ENCODE measurements around the gene CCDC69.
"Not testable (repeated sequence)": the region's sequence is repeated elsewhere in the genome, so short reads cannot be mapped to it uniquely, and the experiment has no call there.

Gene CCDC69

DNA sequence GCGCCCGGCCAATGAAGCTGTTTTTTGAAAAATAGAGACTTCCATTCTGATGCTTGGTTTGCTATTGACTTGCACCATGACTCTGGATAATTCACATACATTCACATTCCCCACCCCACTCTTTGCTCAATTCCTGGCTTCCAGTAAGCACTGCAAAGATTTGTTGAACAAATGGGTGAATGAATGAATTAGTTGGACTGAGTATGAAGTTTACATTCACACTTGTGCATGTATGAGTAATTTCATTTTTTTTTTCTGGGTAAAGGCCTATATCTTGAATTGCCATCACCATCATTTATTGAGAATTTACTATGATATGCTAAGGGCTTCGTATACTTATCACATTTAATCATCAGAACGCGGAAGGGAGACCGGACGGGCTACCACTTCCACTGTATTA is 13.8 kb upstream of the CCDC69 start:
- Histone ChIP-seq H2AFZ (ENCODE audit: low read depth, low read length) (no peak overlapping the region), H3K4me3 (ENCODE audit: insufficient read depth in 1 of 2, low read depth in 1 of 2, low read length in 2 of 2) (no peak overlapping the region), H4K8ac (ENCODE audit: low read length) (no peak overlapping the region), H3K18ac (ENCODE audit: low read depth in 1 of 2, low read length in 2 of 2) (no peak overlapping the region), H2AK5ac (ENCODE audit: low read length, severe bottlenecking) (no peak overlapping the region), H2BK5ac (ENCODE audit: low read depth, low read length, poor library complexity, severe bottlenecking) (no peak overlapping the region), H2BK120ac (ENCODE audit: low read depth, low read length) (no peak overlapping the region), H2BK12ac (ENCODE audit: low read length in 2 of 2) (no peak overlapping the region), H3K14ac (ENCODE audit: low read length in 2 of 2) (no peak overlapping the region), H4K91ac (ENCODE audit: low read length) (no peak overlapping the region), H3K23ac (ENCODE audit: low read length in 2 of 2) (no peak overlapping the region), H3K9ac (ENCODE audit: low read length) (no peak overlapping the region), H3K27ac (ENCODE audit: low read length, poor library complexity, severe bottlenecking) (no peak overlapping the region), H2BK15ac (ENCODE audit: low read depth, poor library complexity, severe bottlenecking) (no peak overlapping the region), H3K27me3 (ENCODE audit: control insufficient read depth in 1 of 2, insufficient read depth in 1 of 2, low read length in 2 of 2) (peaks cover 10 to 32% of the 10 kb centered on the region in 2 experiments), H3K4ac (ENCODE audit: low read depth in 1 of 2, low read length in 2 of 2) (no peak overlapping the region), H3K4me2 (ENCODE audit: low read length, poor library complexity, severe bottlenecking) (no peak overlapping the region), H3K9me3 (ENCODE audit: control insufficient read depth, low read length) (no peaks in the 10 kb centered on the region), H3K4me1 (ENCODE audit: control insufficient read depth, insufficient read depth, low read depth, low read length) (no peaks in the 10 kb centered on the region), H3K36me3 (ENCODE audit: control insufficient read depth in 1 of 2, insufficient read depth in 2 of 2, low read depth in 1 of 2, low read length in 2 of 2) (no peaks in the 10 kb centered on the region), H3K79me1 (replicated peaks; ENCODE audit: low read length, poor library complexity, severe bottlenecking) (no peaks in the 10 kb centered on the region)
- WGBS = 87% methylated on average over 4 of the region's 7 CpGs
- DNase-seq = no peak

DNA sequence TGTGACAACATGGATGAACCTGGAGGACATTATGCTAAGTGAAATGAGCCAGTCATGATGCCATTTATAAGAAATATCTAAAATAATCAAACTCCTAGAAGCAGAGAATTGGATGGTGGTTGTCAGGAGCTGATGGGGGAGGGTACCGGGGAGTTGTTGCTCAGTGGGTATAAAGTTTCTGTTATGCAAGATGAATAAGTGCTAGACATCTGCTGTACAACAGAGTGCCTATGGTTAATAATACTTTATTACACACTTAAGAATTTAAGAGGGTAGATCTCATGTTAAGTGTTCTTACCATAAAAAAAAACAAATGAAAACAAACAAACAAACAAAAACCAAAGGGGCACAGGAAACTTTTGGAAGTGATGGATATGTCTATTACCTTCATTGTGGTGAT is 13.0 kb upstream of the CCDC69 start:
- no peak overlapping the region for H3K9ac ChIP-seq (ENCODE audit: low read length)
- no peak overlapping the region for H2AFZ ChIP-seq (ENCODE audit: low read depth, low read length)
- no peak overlapping the region for H3K4me2 ChIP-seq (ENCODE audit: low read length, poor library complexity, severe bottlenecking)
- no peak overlapping the region for H3K4me3 ChIP-seq (ENCODE audit: insufficient read depth in 1 of 2, low read depth in 1 of 2, low read length in 2 of 2)
- H4K8ac ChIP-seq (ENCODE audit: low read length) = no peak overlapping the region
- H3K79me1 ChIP-seq (replicated peaks; ENCODE audit: low read length, poor library complexity, severe bottlenecking) = no peaks in the 10 kb centered on the region
- DNase-seq = no peak
- H2BK15ac ChIP-seq (ENCODE audit: low read depth, poor library complexity, severe bottlenecking) = no peak overlapping the region
- no peak overlapping the region for H3K23ac ChIP-seq (ENCODE audit: low read length in 2 of 2)
- no CpG with 5 or more reads among the region's 1 CpG for WGBS
- peaks cover 10 to 37% of the 10 kb centered on the region in 2 experiments for H3K27me3 ChIP-seq (ENCODE audit: control insufficient read depth in 1 of 2, insufficient read depth in 1 of 2, low read length in 2 of 2)
- no peak overlapping the region for H2BK5ac ChIP-seq (ENCODE audit: low read depth, low read length, poor library complexity, severe bottlenecking)
- no peaks in the 10 kb centered on the region for H3K9me3 ChIP-seq (ENCODE audit: control insufficient read depth, low read length)
- H3K14ac ChIP-seq (ENCODE audit: low read length in 2 of 2) = no peak overlapping the region
- H3K18ac ChIP-seq (ENCODE audit: low read depth in 1 of 2, low read length in 2 of 2) = no peak overlapping the region
- H3K4ac ChIP-seq (ENCODE audit: low read depth in 1 of 2, low read length in 2 of 2) = no peak overlapping the region
- no peak overlapping the region for H4K91ac ChIP-seq (ENCODE audit: low read length)
- H2BK12ac ChIP-seq (ENCODE audit: low read length in 2 of 2) = no peak overlapping the region
- no peaks in the 10 kb centered on the region for H3K4me1 ChIP-seq (ENCODE audit: control insufficient read depth, insufficient read depth, low read depth, low read length)
- H2AK5ac ChIP-seq (ENCODE audit: low read length, severe bottlenecking) = no peak overlapping the region
- H3K27ac ChIP-seq (ENCODE audit: low read length, poor library complexity, severe bottlenecking) = no peak overlapping the region
- no peak overlapping the region for H2BK120ac ChIP-seq (ENCODE audit: low read depth, low read length)
- H3K36me3 ChIP-seq (ENCODE audit: control insufficient read depth in 1 of 2, insufficient read depth in 2 of 2, low read depth in 1 of 2, low read length in 2 of 2) = no peaks in the 10 kb centered on the region

DNA sequence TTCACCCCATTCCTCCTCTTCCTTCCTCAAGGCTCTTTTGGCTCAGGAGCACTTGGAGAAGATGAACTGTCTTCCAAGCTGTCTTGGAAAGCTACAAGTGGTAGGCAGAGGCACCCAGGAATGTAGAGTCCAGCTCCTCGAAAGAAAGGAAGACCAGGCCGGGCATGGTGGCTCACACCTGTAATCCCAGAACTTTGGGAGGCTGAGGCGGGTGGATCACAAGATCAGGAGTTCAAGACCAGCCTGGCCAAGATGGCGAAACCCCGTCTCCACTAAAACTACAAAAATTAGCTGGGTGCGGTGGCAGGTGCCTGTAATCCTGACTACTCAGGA is 11.3 kb upstream of the CCDC69 start:
- 90% methylated on average over 6 of the region's 6 CpGs for WGBS
- not testable (repeated sequence) for DNase-seq; H3K79me1 ChIP-seq (replicated peaks; ENCODE audit: low read length, poor library complexity, severe bottlenecking); H2BK12ac ChIP-seq (ENCODE audit: low read length in 2 of 2); H3K36me3 ChIP-seq (ENCODE audit: control insufficient read depth in 1 of 2, insufficient read depth in 2 of 2, low read depth in 1 of 2, low read length in 2 of 2); H2AFZ ChIP-seq (ENCODE audit: low read depth, low read length); H3K9me3 ChIP-seq (ENCODE audit: control insufficient read depth, low read length); H4K8ac ChIP-seq (ENCODE audit: low read length); H3K4me2 ChIP-seq (ENCODE audit: low read length, poor library complexity, severe bottlenecking); H3K23ac ChIP-seq (ENCODE audit: low read length in 2 of 2); H3K4ac ChIP-seq (ENCODE audit: low read depth in 1 of 2, low read length in 2 of 2); H3K4me1 ChIP-seq (ENCODE audit: control insufficient read depth, insufficient read depth, low read depth, low read length); H2BK5ac ChIP-seq (ENCODE audit: low read depth, low read length, poor library complexity, severe bottlenecking); H3K27ac ChIP-seq (ENCODE audit: low read length, poor library complexity, severe bottlenecking); H2BK120ac ChIP-seq (ENCODE audit: low read depth, low read length); H2AK5ac ChIP-seq (ENCODE audit: low read length, severe bottlenecking); H3K4me3 ChIP-seq (ENCODE audit: insufficient read depth in 1 of 2, low read depth in 1 of 2, low read length in 2 of 2); H4K91ac ChIP-seq (ENCODE audit: low read length)
- Histone ChIP-seq H3K27me3 (ENCODE audit: control insufficient read depth in 1 of 2, insufficient read depth in 1 of 2, low read length in 2 of 2) (peaks cover 10 to 44% of the 10 kb centered on the region in 2 experiments), H2BK15ac (ENCODE audit: low read depth, poor library complexity, severe bottlenecking) (peak overlapping the region; percentile 26), H3K9ac (ENCODE audit: low read length) (peak overlapping the region; percentile 70), H3K14ac (ENCODE audit: low read length in 2 of 2) (peak overlapping the region in 1 of 2 experiments; percentile 26), H3K18ac (ENCODE audit: low read depth in 1 of 2, low read length in 2 of 2) (peak overlapping the region in 1 of 2 experiments; percentile 50)

- Histone ChIP-seq H2BK5ac (ENCODE audit: low read depth, low read length, poor library complexity, severe bottlenecking) (no peak overlapping the region), H3K4me3 (ENCODE audit: insufficient read depth in 1 of 2, low read depth in 1 of 2, low read length in 2 of 2) (no peak overlapping the region), H2BK120ac (ENCODE audit: low read depth, low read length) (no peak overlapping the region), H2BK12ac (ENCODE audit: low read length in 2 of 2) (no peak overlapping the region), H4K8ac (ENCODE audit: low read length) (peak overlapping the region; percentile 28), H3K9me3 (ENCODE audit: control insufficient read depth, low read length) (no peaks in the 10 kb centered on the region), H3K27ac (ENCODE audit: low read length, poor library complexity, severe bottlenecking) (no peak overlapping the region), H2AK5ac (ENCODE audit: low read length, severe bottlenecking) (no peak overlapping the region), H2AFZ (ENCODE audit: low read depth, low read length) (no peak overlapping the region), H3K23ac (ENCODE audit: low read length in 2 of 2) (no peak overlapping the region), H4K91ac (ENCODE audit: low read length) (no peak overlapping the region), H3K36me3 (ENCODE audit: control insufficient read depth in 1 of 2, insufficient read depth in 2 of 2, low read depth in 1 of 2, low read length in 2 of 2) (no peaks in the 10 kb centered on the region), H3K4ac (ENCODE audit: low read depth in 1 of 2, low read length in 2 of 2) (no peak overlapping the region), H3K18ac (ENCODE audit: low read depth in 1 of 2, low read length in 2 of 2) (peak overlapping the region in 1 of 2 experiments; percentile 50), H3K14ac (ENCODE audit: low read length in 2 of 2) (no peak overlapping the region), H3K4me1 (ENCODE audit: control insufficient read depth, insufficient read depth, low read depth, low read length) (no peaks in the 10 kb centered on the region), H2BK15ac (ENCODE audit: low read depth, poor library complexity, severe bottlenecking) (no peak overlapping the region), H3K79me1 (replicated peaks; ENCODE audit: low read length, poor library complexity, severe bottlenecking) (no peaks in the 10 kb centered on the region), H3K9ac (ENCODE audit: low read length) (peak overlapping the region; percentile 70), H3K27me3 (ENCODE audit: control insufficient read depth in 1 of 2, insufficient read depth in 1 of 2, low read length in 2 of 2) (peaks cover 10 to 44% of the 10 kb centered on the region in 2 experiments), H3K4me2 (ENCODE audit: low read length, poor library complexity, severe bottlenecking) (no peak overlapping the region)
- 65% methylated on average over 16 of the region's 17 CpGs for WGBS
- DNase-seq = peak; percentile 69
Observed at GRCh38 chr5:151234476-151235238, 10.8 kb upstream of the CCDC69 start.
